Measurements from ENCODE around the gene RNF220. TPM values are rescaled to one million over a fixed set of nuclear protein-coding genes. Genes with fewer than 3 reads are reported as not detected.

The RNF220 gene
- total and polyA plus RNA-seq, 2 of the 13 experiments (the other 11 are each of a cell fraction or from before 2014, with no cell fraction given): 48.2 to 72.1 TPM

- TF ChIP-seq, protein P1, sequence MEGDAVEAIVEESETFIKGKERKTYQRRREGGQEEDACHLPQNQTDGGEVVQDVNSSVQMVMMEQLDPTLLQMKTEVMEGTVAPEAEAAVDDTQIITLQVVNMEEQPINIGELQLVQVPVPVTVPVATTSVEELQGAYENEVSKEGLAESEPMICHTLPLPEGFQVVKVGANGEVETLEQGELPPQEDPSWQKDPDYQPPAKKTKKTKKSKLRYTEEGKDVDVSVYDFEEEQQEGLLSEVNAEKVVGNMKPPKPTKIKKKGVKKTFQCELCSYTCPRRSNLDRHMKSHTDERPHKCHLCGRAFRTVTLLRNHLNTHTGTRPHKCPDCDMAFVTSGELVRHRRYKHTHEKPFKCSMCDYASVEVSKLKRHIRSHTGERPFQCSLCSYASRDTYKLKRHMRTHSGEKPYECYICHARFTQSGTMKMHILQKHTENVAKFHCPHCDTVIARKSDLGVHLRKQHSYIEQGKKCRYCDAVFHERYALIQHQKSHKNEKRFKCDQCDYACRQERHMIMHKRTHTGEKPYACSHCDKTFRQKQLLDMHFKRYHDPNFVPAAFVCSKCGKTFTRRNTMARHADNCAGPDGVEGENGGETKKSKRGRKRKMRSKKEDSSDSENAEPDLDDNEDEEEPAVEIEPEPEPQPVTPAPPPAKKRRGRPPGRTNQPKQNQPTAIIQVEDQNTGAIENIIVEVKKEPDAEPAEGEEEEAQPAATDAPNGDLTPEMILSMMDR (CRISPR knock-in tag; IDR thresholded peaks at IDR 0.05): peak; percentile 71
- TF ChIP-seq HIVEP1 (CRISPR knock-in tag; IDR thresholded peaks at IDR 0.05) (0 out of 2 replicates have a peak, but pooled peaks have one; percentile 31), RAD21 (CRISPR knock-in tag; IDR thresholded peaks at IDR 0.05) (peak; percentile 49), ZNF501 (CRISPR knock-in tag; IDR thresholded peaks at IDR 0.05) (peak; percentile 32; the same call in 1 of the 2 replicates), CCAR2 (optimal IDR thresholded peaks at IDR 0.05; ENCODE audit: low read depth, low read length) (no peak)
- TF ChIP-seq, protein P2, sequence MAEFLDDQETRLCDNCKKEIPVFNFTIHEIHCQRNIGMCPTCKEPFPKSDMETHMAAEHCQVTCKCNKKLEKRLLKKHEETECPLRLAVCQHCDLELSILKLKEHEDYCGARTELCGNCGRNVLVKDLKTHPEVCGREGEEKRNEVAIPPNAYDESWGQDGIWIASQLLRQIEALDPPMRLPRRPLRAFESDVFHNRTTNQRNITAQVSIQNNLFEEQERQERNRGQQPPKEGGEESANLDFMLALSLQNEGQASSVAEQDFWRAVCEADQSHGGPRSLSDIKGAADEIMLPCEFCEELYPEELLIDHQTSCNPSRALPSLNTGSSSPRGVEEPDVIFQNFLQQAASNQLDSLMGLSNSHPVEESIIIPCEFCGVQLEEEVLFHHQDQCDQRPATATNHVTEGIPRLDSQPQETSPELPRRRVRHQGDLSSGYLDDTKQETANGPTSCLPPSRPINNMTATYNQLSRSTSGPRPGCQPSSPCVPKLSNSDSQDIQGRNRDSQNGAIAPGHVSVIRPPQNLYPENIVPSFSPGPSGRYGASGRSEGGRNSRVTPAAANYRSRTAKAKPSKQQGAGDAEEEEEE (CRISPR knock-in tag; IDR thresholded peaks at IDR 0.05; ENCODE audit: borderline replicate concordance): no peak
- TF ChIP-seq, protein P3, sequence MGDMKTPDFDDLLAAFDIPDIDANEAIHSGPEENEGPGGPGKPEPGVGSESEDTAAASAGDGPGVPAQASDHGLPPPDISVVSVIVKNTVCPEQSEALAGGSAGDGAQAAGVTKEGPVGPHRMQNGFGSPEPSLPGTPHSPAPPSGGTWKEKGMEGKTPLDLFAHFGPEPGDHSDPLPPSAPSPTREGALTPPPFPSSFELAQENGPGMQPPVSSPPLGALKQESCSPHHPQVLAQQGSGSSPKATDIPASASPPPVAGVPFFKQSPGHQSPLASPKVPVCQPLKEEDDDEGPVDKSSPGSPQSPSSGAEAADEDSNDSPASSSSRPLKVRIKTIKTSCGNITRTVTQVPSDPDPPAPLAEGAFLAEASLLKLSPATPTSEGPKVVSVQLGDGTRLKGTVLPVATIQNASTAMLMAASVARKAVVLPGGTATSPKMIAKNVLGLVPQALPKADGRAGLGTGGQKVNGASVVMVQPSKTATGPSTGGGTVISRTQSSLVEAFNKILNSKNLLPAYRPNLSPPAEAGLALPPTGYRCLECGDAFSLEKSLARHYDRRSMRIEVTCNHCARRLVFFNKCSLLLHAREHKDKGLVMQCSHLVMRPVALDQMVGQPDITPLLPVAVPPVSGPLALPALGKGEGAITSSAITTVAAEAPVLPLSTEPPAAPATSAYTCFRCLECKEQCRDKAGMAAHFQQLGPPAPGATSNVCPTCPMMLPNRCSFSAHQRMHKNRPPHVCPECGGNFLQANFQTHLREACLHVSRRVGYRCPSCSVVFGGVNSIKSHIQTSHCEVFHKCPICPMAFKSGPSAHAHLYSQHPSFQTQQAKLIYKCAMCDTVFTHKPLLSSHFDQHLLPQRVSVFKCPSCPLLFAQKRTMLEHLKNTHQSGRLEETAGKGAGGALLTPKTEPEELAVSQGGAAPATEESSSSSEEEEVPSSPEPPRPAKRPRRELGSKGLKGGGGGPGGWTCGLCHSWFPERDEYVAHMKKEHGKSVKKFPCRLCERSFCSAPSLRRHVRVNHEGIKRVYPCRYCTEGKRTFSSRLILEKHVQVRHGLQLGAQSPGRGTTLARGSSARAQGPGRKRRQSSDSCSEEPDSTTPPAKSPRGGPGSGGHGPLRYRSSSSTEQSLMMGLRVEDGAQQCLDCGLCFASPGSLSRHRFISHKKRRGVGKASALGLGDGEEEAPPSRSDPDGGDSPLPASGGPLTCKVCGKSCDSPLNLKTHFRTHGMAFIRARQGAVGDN (CRISPR knock-in tag; IDR thresholded peaks at IDR 0.05): peak; percentile 37; the same call in 1 of the 2 replicates
These were observed 95.4 kb downstream of the RNF220 start (continued) for GRCh38 chr1:44500181-44501046.
